Mesendoderm (in vitro differentiated cells): ENCODE measurements around the gene MED25.

Experiments used
- DNase-seq: peaks from one replicate; pipeline ENCODE4 v3.0.0; 2013
- H2AK5ac ChIP-seq: 2 replicates; pipeline ENCODE4 v1.6.1; 2013; ENCODE audit warnings: low read length, inconsistent platforms
- H2BK120ac ChIP-seq: 2 replicates; pipeline ENCODE4 v1.6.1; 2013; ENCODE audit warnings: low read depth, mild to moderate bottlenecking, low read length, moderate library complexity, mixed read lengths
- H2BK15ac ChIP-seq: replicated peaks from 2 replicates; pipeline ENCODE4 v1.6.1; 2013; ENCODE audit warnings: low read depth, mild to moderate bottlenecking, moderate library complexity
- H2BK5ac ChIP-seq: 2 replicates; pipeline ENCODE4 v1.6.1; 2013; ENCODE audit warnings: low read length, inconsistent platforms
- H3K18ac ChIP-seq: 2 replicates; pipeline ENCODE4 v1.6.1; 2013; ENCODE audit warnings: mild to moderate bottlenecking, low read length, mixed read lengths
- H3K23ac ChIP-seq: one replicate; pipeline ENCODE4 v1.6.1; 2013; ENCODE audit warnings: low read length
- H3K27ac ChIP-seq: 2 replicates; pipeline ENCODE4 v1.5.1; 2013; ENCODE audit warnings: low read depth, mild to moderate bottlenecking, inconsistent platforms, low read length, moderate library complexity
- H3K27me3 ChIP-seq: 2 replicates; pipeline ENCODE4 v1.6.1; 2013; ENCODE audit warnings: low read length, control low read depth, mild to moderate bottlenecking, inconsistent platforms; ENCODE audit not compliant: insufficient read depth, poor library complexity
- H3K36me3 ChIP-seq: 2 replicates; pipeline ENCODE4 v1.6.1; 2013; ENCODE audit warnings: low read length, inconsistent platforms; ENCODE audit not compliant: control insufficient read depth, insufficient read depth
- H3K4ac ChIP-seq: one replicate; pipeline ENCODE4 v1.6.1; 2013; ENCODE audit warnings: low read depth, mild to moderate bottlenecking, low read length, moderate library complexity
- H3K4me1 ChIP-seq: 2 replicates; pipeline ENCODE4 v1.6.1; 2013; ENCODE audit warnings: low read depth, low read length, inconsistent platforms; ENCODE audit not compliant: control insufficient read depth
- H3K4me2 ChIP-seq: 2 replicates; pipeline ENCODE4 v1.6.1; 2013; ENCODE audit warnings: low read length
- H3K4me3 ChIP-seq: 2 replicates; pipeline ENCODE4 v1.5.1; 2013; ENCODE audit warnings: mild to moderate bottlenecking, low read length
- H3K56ac ChIP-seq: one replicate; pipeline ENCODE4 v1.6.1; 2013; ENCODE audit warnings: low read length
- H3K79me1 ChIP-seq: 2 replicates; pipeline ENCODE4 v1.6.1; 2013; ENCODE audit warnings: low read length, inconsistent platforms
- H3K79me2 ChIP-seq: 2 replicates; pipeline ENCODE4 v1.6.1; 2013; ENCODE audit warnings: mild to moderate bottlenecking, low read length; ENCODE audit not compliant: control insufficient read depth, insufficient read depth
- H3K9ac ChIP-seq: 2 replicates; pipeline ENCODE4 v1.6.1; 2013; ENCODE audit warnings: low read length, inconsistent platforms
- H4K5ac ChIP-seq: one replicate; pipeline ENCODE4 v1.6.1; 2013; ENCODE audit warnings: low read length
- H4K8ac ChIP-seq: one replicate; pipeline ENCODE4 v1.6.1; 2013; ENCODE audit warnings: low read depth, mild to moderate bottlenecking, control low read depth, low read length, moderate library complexity
- WGBS: extraction: QIAGEN DNeasy Blood & Tissue Kit; methylation state at CpG from one replicate; pipeline ENCODE4 v1.1.7; 2013; ENCODE audit warnings: low lambda C conversion rate, missing lambda C conversion rate; ENCODE audit not compliant: insufficient coverage; ENCODE audit errors: extremely low coverage; 5-methylcytosine and 5-hydroxymethylcytosine counted together

Gene MED25

DNA sequence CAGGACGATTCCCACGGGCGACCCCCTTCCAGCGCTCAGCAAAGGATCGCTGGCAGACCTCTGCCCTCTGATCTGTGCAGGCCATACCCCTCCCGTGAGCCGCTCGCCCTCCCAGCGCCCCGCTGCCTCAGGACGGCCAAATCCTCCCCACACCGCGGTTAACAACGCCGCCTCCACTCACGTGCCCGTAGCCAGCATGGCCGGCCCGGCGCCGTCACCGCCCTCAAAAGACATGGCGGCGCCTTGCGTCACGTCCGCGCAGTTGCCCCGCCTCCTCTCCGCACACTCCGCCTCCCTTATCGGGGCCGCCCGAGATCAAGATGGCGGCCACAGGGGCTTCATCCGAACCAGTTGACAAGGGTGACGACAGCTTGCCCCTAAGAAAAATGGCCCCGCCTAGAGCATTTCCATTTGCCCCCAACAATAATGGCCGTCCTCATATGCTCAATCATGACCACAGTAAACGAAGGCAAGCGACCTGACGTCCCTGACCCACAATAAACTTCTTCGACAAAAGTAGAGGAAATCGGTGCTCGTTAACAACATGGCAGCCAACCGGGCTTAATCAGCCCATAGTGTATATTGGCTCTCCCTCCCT lies 58.4 kb downstream of the MED25 start:
- Histone ChIP-seq H4K8ac (no peak overlapping the region), H3K4me1 (peaks cover 4% of the 10 kb centered on the region), H3K56ac (peak overlapping the region; percentile 100), H3K23ac (peak overlapping the region; percentile 90), H3K4me3 (peak overlapping the region; percentile 73), H3K4ac (peak overlapping the region; percentile 60), H3K79me2 (peaks cover 16% of the 10 kb centered on the region), H3K36me3 (no peaks in the 10 kb centered on the region), H2BK5ac (peak overlapping the region; percentile 99), H2BK120ac (peak overlapping the region; percentile 24), H3K18ac (peak overlapping the region; percentile 72), H2BK15ac (no peak overlapping the region), H3K4me2 (peak overlapping the region; percentile 91), H2AK5ac (no peak overlapping the region), H3K27me3 (no peaks in the 10 kb centered on the region), H3K79me1 (peaks cover 18% of the 10 kb centered on the region), H3K27ac (peak overlapping the region; percentile 86), H4K5ac (peak overlapping the region; percentile 97), H3K9ac (peak overlapping the region; percentile 94)
- peak; percentile 99 for DNase-seq
- no CpG with 5 or more reads among the region's 46 CpGs for WGBS

- Histone ChIP-seq H3K4me2 (peak within 1 kb of the TSS; percentile 91), H2BK5ac (peak within 1 kb of the TSS; percentile 99), H3K18ac (peak within 1 kb of the TSS; percentile 72), H4K8ac (no peak within 1 kb of the TSS), H2BK15ac (no peak within 1 kb of the TSS), H3K4ac (peak within 1 kb of the TSS; percentile 60), H3K79me1 (peaks cover 18% of the 10 kb centered on the region), H3K79me2 (peaks cover 16% of the 10 kb centered on the region), H3K36me3 (no peaks in the 10 kb centered on the region), H2BK120ac (peak within 1 kb of the TSS; percentile 24), H4K5ac (peak within 1 kb of the TSS; percentile 97), H3K23ac (peak within 1 kb of the TSS; percentile 90), H3K27ac (peak within 1 kb of the TSS; percentile 86), H3K9ac (peak within 1 kb of the TSS; percentile 94), H3K27me3 (no peaks in the 10 kb centered on the region), H2AK5ac (peak within 1 kb of the TSS; percentile 61), H3K4me1 (peaks cover 4% of the 10 kb centered on the region), H3K56ac (peak within 1 kb of the TSS; percentile 100), H3K4me3 (peak within 1 kb of the TSS; percentile 84)
- peak; percentile 100 for DNase-seq
- no CpG with 5 or more reads among the region's 61 CpGs for WGBS
Observed at GRCh38 chr19:49877020-49877878, 59.2 kb downstream of the MED25 start, which contains the start of the genes AKT1S1 and TBC1D17. Gene AKT1S1, minus strand, starts transcription at chr19:49877355. Its CDS starts 4,060 bp downstream, at chr19:49873295. Gene TBC1D17, plus strand, starts transcription at chr19:49877702. Its CDS starts 22 bp downstream, at chr19:49877724.

GRCh38 chr19:49877879-49878743 lies 60.0 kb downstream of the MED25 start:
- peak overlapping the region; percentile 61 for H2AK5ac ChIP-seq
- no peak overlapping the region for H3K23ac ChIP-seq
- H3K79me1 ChIP-seq, result peaks cover 18% of the 10 kb centered on the region
- no peak overlapping the region for H2BK120ac ChIP-seq
- H3K9ac ChIP-seq, result peak overlapping the region; percentile 87
- no peak overlapping the region for H2BK15ac ChIP-seq
- H3K27me3 ChIP-seq, result no peaks in the 10 kb centered on the region
- H3K4me1 ChIP-seq, result peaks cover 4% of the 10 kb centered on the region
- peaks cover 16% of the 10 kb centered on the region for H3K79me2 ChIP-seq
- peak overlapping the region; percentile 84 for H3K4me3 ChIP-seq
- peak overlapping the region; percentile 32 for H2BK5ac ChIP-seq
- peak overlapping the region; percentile 84 for H3K27ac ChIP-seq
- peaks cover under 1% of the 10 kb centered on the region for H3K36me3 ChIP-seq
- no peak overlapping the region for H3K4ac ChIP-seq
- H3K4me2 ChIP-seq, result peak overlapping the region; percentile 64
- H4K8ac ChIP-seq, result no peak overlapping the region
- peak; percentile 99 for DNase-seq
- H3K18ac ChIP-seq, result peak overlapping the region; percentile 69
- peak overlapping the region; percentile 96 for H3K56ac ChIP-seq
- WGBS, result no CpG with 5 or more reads among the region's 41 CpGs
- H4K5ac ChIP-seq, result no peak overlapping the region

DNA sequence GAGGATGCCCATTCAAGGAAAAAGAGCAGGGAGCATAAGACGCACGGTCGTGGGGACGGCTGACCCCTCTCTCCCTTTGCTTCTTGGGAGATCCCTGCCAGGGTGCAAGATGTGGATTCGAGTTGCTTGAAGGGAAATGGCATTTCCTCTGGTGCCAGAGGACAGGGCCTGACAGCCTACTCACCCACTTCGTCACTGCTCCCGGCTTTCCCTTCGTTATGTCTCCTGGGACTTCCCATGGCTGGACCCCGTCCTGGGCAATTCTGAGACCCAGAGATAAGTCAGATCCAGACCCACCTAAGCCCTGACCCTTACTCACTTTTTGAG lies 60.6 kb downstream of the MED25 start:
- peak overlapping the region; percentile 78 for H3K4me3 ChIP-seq
- peak overlapping the region; percentile 32 for H2BK5ac ChIP-seq
- H3K23ac ChIP-seq, result no peak overlapping the region
- WGBS, result no CpG with 5 or more reads among the region's 9 CpGs
- H3K4ac ChIP-seq, result no peak overlapping the region
- H3K36me3 ChIP-seq, result peaks cover 4% of the 10 kb centered on the region
- no peak overlapping the region for H2BK15ac ChIP-seq
- peak overlapping the region; percentile 64 for H3K4me2 ChIP-seq
- peaks cover 16% of the 10 kb centered on the region for H3K79me2 ChIP-seq
- peaks cover 18% of the 10 kb centered on the region for H3K79me1 ChIP-seq
- peak overlapping the region; percentile 84 for H3K56ac ChIP-seq
- peak overlapping the region; percentile 87 for H3K9ac ChIP-seq
- no peak overlapping the region for H3K18ac ChIP-seq
- H4K8ac ChIP-seq, result no peak overlapping the region
- H3K4me1 ChIP-seq, result peaks cover 4% of the 10 kb centered on the region
- peak overlapping the region; percentile 61 for H2AK5ac ChIP-seq
- no peak overlapping the region for H4K5ac ChIP-seq
- no peaks in the 10 kb centered on the region for H3K27me3 ChIP-seq
- H3K27ac ChIP-seq, result peak overlapping the region; percentile 27
- no peak for DNase-seq
- H2BK120ac ChIP-seq, result no peak overlapping the region

DNA sequence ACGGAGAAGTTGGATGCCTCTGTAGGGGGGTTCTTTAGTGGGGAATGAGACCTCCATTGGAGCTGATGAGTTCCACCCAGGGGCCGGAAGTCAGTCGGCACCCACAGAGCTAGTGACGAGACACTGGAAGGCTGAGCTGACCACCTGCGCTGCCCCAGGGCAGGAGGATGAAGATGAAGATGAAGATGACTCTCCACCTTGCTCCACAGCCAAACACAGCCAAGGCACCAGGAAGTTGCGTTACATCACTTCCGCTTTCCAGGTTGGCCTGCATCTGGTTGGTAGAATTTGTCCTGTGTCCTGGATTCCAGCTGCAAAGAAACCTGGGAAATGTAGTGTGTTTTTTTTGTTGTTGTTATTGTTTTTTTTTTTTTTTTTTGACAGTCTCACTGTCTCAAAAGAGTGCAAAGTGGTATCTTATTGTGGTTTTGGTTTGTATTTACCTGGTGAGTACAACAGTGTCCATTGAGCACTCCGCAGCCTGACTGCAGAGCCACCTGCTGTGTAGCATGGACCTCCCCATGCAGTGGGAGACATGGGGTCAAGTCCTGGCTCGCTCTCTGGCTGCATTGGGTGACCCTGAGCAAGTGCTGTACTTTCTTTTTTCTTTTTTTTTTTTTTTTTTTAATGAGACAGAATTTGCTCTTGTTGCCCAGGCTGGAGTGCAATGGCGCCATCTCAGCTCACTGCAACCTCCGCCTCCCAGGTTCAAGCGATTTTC lies 61.3 kb downstream of the MED25 start:
- H4K5ac ChIP-seq, result no peak overlapping the region
- WGBS, result no CpG with 5 or more reads among the region's 12 CpGs
- peak; percentile 57 for DNase-seq
- no peak overlapping the region for H3K4me3 ChIP-seq
- H3K4ac ChIP-seq, result no peak overlapping the region
- no peak overlapping the region for H3K4me2 ChIP-seq
- H3K18ac ChIP-seq, result no peak overlapping the region
- no peak overlapping the region for H2AK5ac ChIP-seq
- no peak overlapping the region for H2BK5ac ChIP-seq
- peaks cover 4% of the 10 kb centered on the region for H3K36me3 ChIP-seq
- H3K27ac ChIP-seq, result no peak overlapping the region
- H3K9ac ChIP-seq, result no peak overlapping the region
- H4K8ac ChIP-seq, result no peak overlapping the region
- no peak overlapping the region for H3K23ac ChIP-seq
- H2BK15ac ChIP-seq, result no peak overlapping the region
- no peak overlapping the region for H3K56ac ChIP-seq
- H3K4me1 ChIP-seq, result peaks cover 4% of the 10 kb centered on the region
- H3K79me2 ChIP-seq, result peaks cover 14% of the 10 kb centered on the region
- no peaks in the 10 kb centered on the region for H3K27me3 ChIP-seq
- H2BK120ac ChIP-seq, result no peak overlapping the region
- peaks cover 14% of the 10 kb centered on the region for H3K79me1 ChIP-seq
